ENCODE measurements around the gene DNAH6.

DNA sequence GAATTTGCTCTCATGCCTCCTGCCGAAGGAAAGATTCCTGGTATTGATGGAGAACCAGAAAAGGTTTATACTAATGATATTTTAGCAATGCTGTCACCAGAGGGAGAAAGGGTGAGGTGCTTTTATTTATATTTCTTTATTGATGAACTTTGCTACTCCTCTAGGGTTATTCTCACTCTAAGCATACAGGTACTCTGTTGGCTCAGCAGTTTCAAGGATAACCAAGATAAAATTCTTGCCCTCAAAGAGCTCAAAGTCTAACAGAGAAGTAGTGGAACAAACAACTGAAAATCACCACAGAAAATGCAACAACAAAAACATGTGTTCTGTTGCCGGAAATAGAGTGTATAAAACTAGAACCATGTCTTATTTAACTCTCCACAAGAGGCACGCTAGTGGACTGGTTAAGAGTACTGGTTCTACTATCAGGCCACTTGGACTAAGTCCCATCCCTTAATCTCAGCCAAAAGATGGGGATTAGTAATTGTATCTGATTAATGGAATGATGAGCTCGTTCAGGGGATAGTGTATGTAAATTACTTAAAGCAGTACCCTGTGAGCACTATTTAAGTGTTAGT is 103.6 kb downstream of the DNAH6 start:
- TF ChIP-seq, protein P1, sequence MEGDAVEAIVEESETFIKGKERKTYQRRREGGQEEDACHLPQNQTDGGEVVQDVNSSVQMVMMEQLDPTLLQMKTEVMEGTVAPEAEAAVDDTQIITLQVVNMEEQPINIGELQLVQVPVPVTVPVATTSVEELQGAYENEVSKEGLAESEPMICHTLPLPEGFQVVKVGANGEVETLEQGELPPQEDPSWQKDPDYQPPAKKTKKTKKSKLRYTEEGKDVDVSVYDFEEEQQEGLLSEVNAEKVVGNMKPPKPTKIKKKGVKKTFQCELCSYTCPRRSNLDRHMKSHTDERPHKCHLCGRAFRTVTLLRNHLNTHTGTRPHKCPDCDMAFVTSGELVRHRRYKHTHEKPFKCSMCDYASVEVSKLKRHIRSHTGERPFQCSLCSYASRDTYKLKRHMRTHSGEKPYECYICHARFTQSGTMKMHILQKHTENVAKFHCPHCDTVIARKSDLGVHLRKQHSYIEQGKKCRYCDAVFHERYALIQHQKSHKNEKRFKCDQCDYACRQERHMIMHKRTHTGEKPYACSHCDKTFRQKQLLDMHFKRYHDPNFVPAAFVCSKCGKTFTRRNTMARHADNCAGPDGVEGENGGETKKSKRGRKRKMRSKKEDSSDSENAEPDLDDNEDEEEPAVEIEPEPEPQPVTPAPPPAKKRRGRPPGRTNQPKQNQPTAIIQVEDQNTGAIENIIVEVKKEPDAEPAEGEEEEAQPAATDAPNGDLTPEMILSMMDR (conservative IDR thresholded peaks at IDR 0.05; ENCODE audit: low read depth, low read length): no peak
- TF ChIP-seq EZH2 (IDR thresholded peaks at IDR 0.05; ENCODE audit: low read length, unreplicated experiment): no peak
- TF ChIP-seq EZH2phosphoT487 (IDR thresholded peaks at IDR 0.05; ENCODE audit: borderline replicate concordance, low read length): no peak
